Hepatocyte (in vitro differentiated cells): Measurements from ENCODE around the gene LDHAL6B.

ENCODE experiments used
- EZH2 ChIP-seq: fragments of 200-600 bp; sonication (generic); IDR thresholded peaks from 2 replicates; pipeline ENCODE4 v1.6.1; 2016; ENCODE audit warnings: antibody characterized with exemption, mild to moderate bottlenecking, borderline replicate concordance
- TF ChIP-seq, protein P1 (sequence below): fragments of 200-600 bp; sonication (generic); IDR thresholded peaks from 2 replicates; pipeline ENCODE4 v1.5.1; 2016; ENCODE audit warnings: antibody characterized with exemption, mild to moderate bottlenecking; ENCODE audit not compliant: poor library complexity

GRCh38 chr15:59236394-59236793 lies 29.8 kb downstream of the LDHAL6B start:
- TF ChIP-seq, protein P1, sequence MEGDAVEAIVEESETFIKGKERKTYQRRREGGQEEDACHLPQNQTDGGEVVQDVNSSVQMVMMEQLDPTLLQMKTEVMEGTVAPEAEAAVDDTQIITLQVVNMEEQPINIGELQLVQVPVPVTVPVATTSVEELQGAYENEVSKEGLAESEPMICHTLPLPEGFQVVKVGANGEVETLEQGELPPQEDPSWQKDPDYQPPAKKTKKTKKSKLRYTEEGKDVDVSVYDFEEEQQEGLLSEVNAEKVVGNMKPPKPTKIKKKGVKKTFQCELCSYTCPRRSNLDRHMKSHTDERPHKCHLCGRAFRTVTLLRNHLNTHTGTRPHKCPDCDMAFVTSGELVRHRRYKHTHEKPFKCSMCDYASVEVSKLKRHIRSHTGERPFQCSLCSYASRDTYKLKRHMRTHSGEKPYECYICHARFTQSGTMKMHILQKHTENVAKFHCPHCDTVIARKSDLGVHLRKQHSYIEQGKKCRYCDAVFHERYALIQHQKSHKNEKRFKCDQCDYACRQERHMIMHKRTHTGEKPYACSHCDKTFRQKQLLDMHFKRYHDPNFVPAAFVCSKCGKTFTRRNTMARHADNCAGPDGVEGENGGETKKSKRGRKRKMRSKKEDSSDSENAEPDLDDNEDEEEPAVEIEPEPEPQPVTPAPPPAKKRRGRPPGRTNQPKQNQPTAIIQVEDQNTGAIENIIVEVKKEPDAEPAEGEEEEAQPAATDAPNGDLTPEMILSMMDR = no peak
- no peak for TF ChIP-seq EZH2
